K562 (cell line): ENCODE data around the gene DYNLT2. TPM values are rescaled to one million over a fixed set of nuclear protein-coding genes. Genes with fewer than 3 reads are reported as not detected.
A peak's percentile ranks its signal among the peaks of the same experiment; 100 is the strongest.

Source experiments
- ATAC-seq: fragments of 200-7000 bp; cut with Tn5 transposase; 3 replicates; pipeline ENCODE4 v1.9.1; 2020; ENCODE audit warnings: moderate library complexity
- BruUV-seq: library from RNA; stranded (reverse); fragments of 400-500 nt; replicated peaks from 2 replicates; lab custom pipeline; 2021; lab: Mats Ljungman, UMichigan
- CTCF ChIA-PET: fragments of 300-600 bp; formaldehyde crosslinking; extraction: SDS; loops from one replicate; lab custom pipeline; 2021; ENCODE audit warnings: low intra/inter-chr PET ratio; lab: Yijun Ruan, JAX
- POLR2A ChIA-PET: fragments of 300-600, 350-650 bp; sonication (Branson Sonifier 250); formaldehyde crosslinking; extraction: SDS; loops from one replicate; lab custom pipeline; 2021; ENCODE audit warnings: antibody characterized with exemption, inconsistent platforms; lab: Yijun Ruan, JAX
- DNase-seq, 4 experiments: peaks; one replicate each; pipeline versions ENCODE4 v3.0.0 to v3.0.0-alpha.2; 2011 to 2018; ENCODE audit warnings: low spot score in 3 of 4, mixed read lengths in 3 of 4; ENCODE audit errors: extremely low read depth in 1 of 4
- FAIRE-seq: peaks from 2 replicates; lab custom pipeline; 2011; peaks lifted over from hg19 to GRCh38; lab: Jason Lieb, UNC
- H2AFZ ChIP-seq: 2 replicates; pipeline ENCODE4 v1.6.0; 2011; ENCODE audit warnings: low read depth, low read length, control low read depth, inconsistent platforms
- H3K27ac ChIP-seq: fragments of 200-600 bp; 3 replicates; pipeline ENCODE4 v1.8.0; 2011; ENCODE audit warnings: low read depth, mild to moderate bottlenecking, control low read depth, inconsistent platforms, low read length, moderate library complexity, mixed read lengths; ENCODE audit errors: extremely low read depth
- H3K27me3 ChIP-seq, 2 experiments: fragments of 300-600 bp in 1 of 2; 2 replicates in 1 of 2; 3 replicates in 1 of 2; pipeline versions ENCODE4 v1.6.0 to v1.8.0; 2011; ENCODE audit warnings: inconsistent platforms in 2 of 2, low read length in 2 of 2, mild to moderate bottlenecking in 1 of 2, mixed read lengths in 1 of 2, moderate library complexity in 1 of 2; ENCODE audit not compliant: control insufficient read depth in 2 of 2, insufficient read depth in 2 of 2
- H3K36me3 ChIP-seq: fragments of 300-600 bp; 3 replicates; pipeline ENCODE4 v1.8.0; 2011; ENCODE audit warnings: mild to moderate bottlenecking, low read length, inconsistent platforms; ENCODE audit not compliant: control insufficient read depth, insufficient read depth
- H3K4me1 ChIP-seq, 2 experiments: fragments of 200-600 bp in 1 of 2; replicated peaks in 1 of 2; 2 replicates in 1 of 2; 3 replicates in 1 of 2; pipeline versions ENCODE4 v1.5.1 to v1.8.0; 2011; ENCODE audit warnings: inconsistent platforms in 2 of 2, low read length in 2 of 2, mild to moderate bottlenecking in 1 of 2, mixed read lengths in 1 of 2, moderate library complexity in 1 of 2; ENCODE audit not compliant: control insufficient read depth in 2 of 2, insufficient read depth in 2 of 2
- H3K4me2 ChIP-seq: 2 replicates; pipeline ENCODE4 v1.6.1; 2011; ENCODE audit warnings: low read length, control low read depth, inconsistent platforms, mixed read lengths; ENCODE audit not compliant: insufficient read depth
- H3K4me3 ChIP-seq: fragments of 200-600 bp; sonication (generic), shearing (Covaris generic); 2 replicates; pipeline ENCODE4 v1.5.1; 2016; ENCODE audit warnings: control low read depth, inconsistent platforms
- H3K79me2 ChIP-seq: fragments of 200-600 bp; 3 replicates; pipeline ENCODE4 v1.8.0; 2011; ENCODE audit warnings: low read length, inconsistent platforms; ENCODE audit not compliant: control insufficient read depth, insufficient read depth
- H3K9ac ChIP-seq, 2 experiments: 2 replicates each; pipeline versions ENCODE4 v1.6.0 to v1.6.1; 2011; ENCODE audit warnings: low read depth in 2 of 2, low read length in 2 of 2, control low read depth in 1 of 2, inconsistent platforms in 1 of 2, mild to moderate bottlenecking in 1 of 2, mixed read lengths in 1 of 2; ENCODE audit not compliant: insufficient read depth in 1 of 2
- H3K9me1 ChIP-seq: one replicate; pipeline ENCODE4 v1.6.0; 2011; ENCODE audit warnings: inconsistent platforms, mild to moderate bottlenecking, low read length, moderate library complexity; ENCODE audit not compliant: control insufficient read depth, insufficient read depth
- H3K9me3 ChIP-seq: replicated peaks from 2 replicates; pipeline ENCODE4 v1.5.1; 2011; ENCODE audit warnings: low read depth, low read length, inconsistent platforms; ENCODE audit not compliant: control insufficient read depth, insufficient read depth
- H4K20me1 ChIP-seq: replicated peaks from 2 replicates; pipeline ENCODE4 v1.6.1; 2011; ENCODE audit warnings: low read length, inconsistent platforms, mixed read lengths; ENCODE audit not compliant: control insufficient read depth, insufficient read depth
- ARNT ChIP-seq, 2 experiments: fragments of 450-650 bp; IDR thresholded peaks; 2 replicates each; pipeline ENCODE4 v1.6.1; 2016; ENCODE audit warnings: mild to moderate bottlenecking in 1 of 2
- CREB3L1 ChIP-seq: fragments of 450-650 bp; IDR thresholded peaks from 2 replicates; pipeline ENCODE4 v1.6.1; 2014; ENCODE audit warnings: low read depth, mild to moderate bottlenecking, moderate library complexity, borderline replicate concordance
- EP300 ChIP-seq: IDR thresholded peaks from 2 replicates; pipeline ENCODE4 v1.6.1; 2012; ENCODE audit warnings: low read length, improper control_type of control experiment
- NCOA1 ChIP-seq: fragments of 450-650 bp; IDR thresholded peaks from 2 replicates; pipeline ENCODE4 v1.6.1; 2016; ENCODE audit warnings: low read depth
- ZNF324 ChIP-seq: fragments of 250-450 bp; sonication (Bioruptor Pico); IDR thresholded peaks from 2 replicates; pipeline ENCODE4 v1.4.0; 2020; ENCODE audit warnings: mild to moderate bottlenecking
- WGBS: fragments of 100-300 bp; shearing (Covaris generic); methylation state at CpG from one replicate; pipeline ENCODE4 v1.1.6; 2016; ENCODE audit warnings: low coverage, mixed read lengths; ENCODE audit not compliant: insufficient coverage; ENCODE audit errors: missing lambda C conversion rate; 5-methylcytosine and 5-hydroxymethylcytosine counted together
- in situ Hi-C: fragments of 300-500 bp; cut with MboI; formaldehyde crosslinking; loops from 4 replicates; pipeline ENCODE4 v1.15.0; 2018; ENCODE audit warnings: inconsistent platforms, mixed read lengths
- intact Hi-C: fragments of 100-400 bp; cut with micrococcal nuclease; formaldehyde crosslinking; loops from 2 replicates; pipeline ENCODE4 v1.14.2; 2022
- polyA plus RNA-seq, 8 experiments: library from polyadenylated mRNA; depleted of rRNA in 4 of 8; stranded (reverse) in 5 of 8; unstranded in 3 of 8; fragments of >200 nt; fragmentation: Nextera tagmentation in 2 of 8; fragmentation: Illumina TruSeq in 1 of 8; extraction: Ambion mirVana in 2 of 8; extraction: Trizol in 1 of 8; gene quantifications; 2 replicates each; pipeline versions ENCODE4 v1.2.1 to v1.2.3, GENCODE V29; 2011 to 2014; ENCODE audit warnings: inconsistent platforms in 1 of 8, missing spikeins in 1 of 8
- total RNA-seq, 7 experiments: library from RNA; depleted of rRNA in 6 of 7; stranded (reverse); fragments of >200 nt in 6 of 7; fragmentation: Illumina TruSeq in 2 of 7; extraction: Trizol in 2 of 7; gene quantifications; 2 replicates each; pipeline versions ENCODE4 v1.2.1 to v1.2.3, GENCODE V29; 2011 to 2021; ENCODE audit warnings: low replicate concordance in 1 of 7

The DYNLT2 gene
- total and polyA plus RNA-seq, 9 of the 15 experiments (the other 6 are each of a cell fraction or from before 2014, with no cell fraction given), result 2.0 to 12.8 (median 6.3) TPM

- 35% methylated on average over 1 of the region's 1 CpG for WGBS
- peaks cover 23% of the 10 kb centered on the region for H3K79me2 ChIP-seq
- no peak overlapping the region for H3K4me2 ChIP-seq
- ChIA-PET POLR2A (interaction anchor here (1.0 kb wide), 1 partner anchor 14 kb away, joined by 3 read pairs; no protein-coding TSS in a partner anchor), CTCF (no interaction called here)
- in situ Hi-C loops, result no loop called here
- H3K4me1 ChIP-seq, result peaks cover 3 to 5% of the 10 kb centered on the region in 2 experiments; a peak in 3 of 5 replicates
- no peaks in the 10 kb centered on the region for H3K9me1 ChIP-seq
- no peak overlapping the region for H3K9ac ChIP-seq
- H4K20me1 ChIP-seq, result no peaks in the 10 kb centered on the region
- H3K4me3 ChIP-seq, result no peak overlapping the region
- TF ChIP-seq NCOA1 (no peak), ARNT (IDR thresholded peaks at IDR 0.05) (no peak), CREB3L1 (no peak)
- no peak overlapping the region for H3K27ac ChIP-seq
- peaks cover 3% of the 10 kb centered on the region; the same call in 1 of the 2 replicates for H3K9me3 ChIP-seq
- intact Hi-C loops, result no loop called here
- no peak for DNase-seq
- H2AFZ ChIP-seq, result no peak overlapping the region
- peaks cover 11% of the 10 kb centered on the region; the same call in 2 of the 3 replicates for H3K36me3 ChIP-seq
- no peak for ATAC-seq
- no peak for FAIRE-seq
- no TSS peak for BruUV-seq
- no peaks in the 10 kb centered on the region for H3K27me3 ChIP-seq
Observed at GRCh38 chr6:169746556-169746955, 4.8 kb downstream of the DYNLT2 start.

GRCh38 chr6:169745405-169745804 lies 6.0 kb downstream of the DYNLT2 start:
- ChIA-PET POLR2A (no interaction called here), CTCF (no interaction called here)
- BruUV-seq, result no TSS peak
- Histone ChIP-seq H3K79me2 (peaks cover 12% of the 10 kb centered on the region), H2AFZ (no peak overlapping the region), H3K9ac (no peak overlapping the region), H3K27me3 (no peaks in the 10 kb centered on the region), H3K9me1 (no peaks in the 10 kb centered on the region), H3K36me3 (peaks cover 11% of the 10 kb centered on the region; the same call in 2 of the 3 replicates), H3K4me1 (peaks cover 0 to 5% of the 10 kb centered on the region in 2 experiments; a peak in 2 of 5 replicates), H3K9me3 (peaks cover 3% of the 10 kb centered on the region; the same call in 1 of the 2 replicates), H3K4me2 (no peak overlapping the region), H4K20me1 (no peaks in the 10 kb centered on the region), H3K4me3 (no peak overlapping the region)
- WGBS, result 16% methylated on average over 3 of the region's 3 CpGs
- in situ Hi-C loops (no loop called here), intact Hi-C loops (no loop called here)
- DNase-seq, result no peak
- ATAC-seq, result no peak
- FAIRE-seq, result no peak
- TF ChIP-seq ZNF324 (CRISPR knock-in tag) (peak; percentile 92), EP300 (no peak)
- TF ChIP-seq, all 486 proteins: peak for 1
- H3K27ac ChIP-seq, result no peak overlapping the region
